ENCODE data around the gene THBD.

DNA sequence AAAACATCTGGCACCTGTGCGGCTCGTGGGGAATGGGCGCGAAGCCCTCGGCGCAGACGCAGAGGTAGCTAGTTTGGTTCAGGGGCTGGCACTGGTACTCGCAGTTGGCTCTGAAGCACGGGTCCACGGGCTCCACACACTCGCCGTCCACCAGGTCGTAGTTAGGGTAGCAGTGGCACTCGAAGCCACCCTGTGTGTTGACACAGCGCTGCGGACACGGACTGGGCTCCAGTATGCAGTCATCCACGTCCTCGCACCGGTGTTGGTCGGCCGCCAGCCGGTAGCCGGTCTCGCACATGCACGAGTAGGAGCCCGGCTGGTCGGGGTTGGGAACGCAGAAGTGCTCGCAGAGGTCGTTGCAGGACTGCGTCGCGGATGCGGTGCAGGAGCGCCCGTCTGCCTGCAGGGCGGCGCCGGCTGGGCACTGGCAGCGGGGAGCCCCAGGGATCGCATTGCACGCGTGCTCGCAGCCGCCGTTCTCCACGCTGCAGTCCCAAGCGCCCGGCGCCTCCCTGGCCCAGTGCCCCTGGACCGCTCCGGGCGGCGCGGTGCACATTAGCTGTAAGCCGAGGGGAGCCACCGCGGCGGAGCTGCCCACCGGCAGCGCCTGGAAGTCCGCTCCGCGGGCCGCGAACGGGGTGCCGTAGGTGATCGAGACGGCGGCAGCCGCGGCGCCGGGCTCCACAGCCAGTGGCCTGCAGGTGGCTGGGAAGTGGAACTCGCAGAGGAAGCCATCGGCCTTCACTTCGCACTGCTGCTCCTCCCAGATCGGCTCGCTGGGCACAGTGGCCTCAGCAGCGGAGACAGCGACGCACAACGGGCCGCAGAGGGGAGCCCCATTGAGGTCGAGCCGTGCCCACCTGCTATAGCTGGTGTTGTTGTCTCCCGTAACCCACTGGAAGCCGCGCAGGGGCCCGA is 930 bp downstream of the THBD start:
- TF ChIP-seq CTCF (IDR thresholded peaks at IDR 0.05), result peak in 3 of 4 experiments; percentile 45 to 64 (median 52)
- TF ChIP-seq POLR2A (IDR thresholded peaks at IDR 0.05), result no peak
